Subcutaneous abdominal adipose tissue (tissue), 5 donors: ENCODE measurements around the gene ATP9B.

ENCODE experiments used
- H3K27ac ChIP-seq: one replicate; pipeline ENCODE4 v1.7.0; 2013; ENCODE audit warnings: low read depth, mild to moderate bottlenecking, inconsistent platforms, low read length, moderate library complexity
- H3K27me3 ChIP-seq, 5 donors: one replicate each; pipeline ENCODE4 v1.7.0; 2013; ENCODE audit warnings: low read length in 5 of 5, inconsistent platforms in 1 of 5; ENCODE audit not compliant: control insufficient read depth in 5 of 5, insufficient read depth in 4 of 5
- H3K36me3 ChIP-seq, 5 donors: one replicate each; pipeline ENCODE4 v1.7.0; 2013; ENCODE audit warnings: low read length in 5 of 5; ENCODE audit not compliant: control insufficient read depth in 5 of 5, insufficient read depth in 5 of 5
- H3K4me1 ChIP-seq, 5 donors: one replicate each; pipeline ENCODE4 v1.7.0; 2013; ENCODE audit warnings: low read length in 5 of 5, mild to moderate bottlenecking in 3 of 5, moderate library complexity in 1 of 5; ENCODE audit not compliant: control insufficient read depth in 5 of 5, insufficient read depth in 5 of 5
- H3K4me3 ChIP-seq, 5 donors: one replicate each; pipeline ENCODE4 v1.7.0; 2013; ENCODE audit warnings: low read length in 5 of 5, low read depth in 1 of 5
- H3K9ac ChIP-seq, 5 donors: one replicate each; pipeline ENCODE4 v1.7.0; 2013; ENCODE audit warnings: low read length in 5 of 5, mild to moderate bottlenecking in 4 of 5, moderate library complexity in 3 of 5
- H3K9me3 ChIP-seq, 5 donors: one replicate each; pipeline ENCODE4 v1.7.0; 2013; ENCODE audit warnings: low read length in 5 of 5; ENCODE audit not compliant: control insufficient read depth in 5 of 5
- donor health status: healthy.
- donor health status: healthy.
- donor health status: healthy.
- donor health status: healthy.
- donor health status: healthy.

Gene ATP9B

GRCh38 chr18:79204889-79205807 is 136.0 kb downstream of the ATP9B start:
- H3K4me1 ChIP-seq: peaks cover 0 to under 1% (median 0%) of the 10 kb centered on the region in 5 donors
- H3K27me3 ChIP-seq: no peaks in the 10 kb centered on the region
- no peaks in the 10 kb centered on the region for H3K9me3 ChIP-seq
- no peak overlapping the region for H3K27ac ChIP-seq
- no peak overlapping the region for H3K4me3 ChIP-seq
- peaks cover 0 to 21% (median 19%) of the 10 kb centered on the region in 5 donors for H3K36me3 ChIP-seq
- H3K9ac ChIP-seq: no peak overlapping the region

- peaks cover 0 to 23% (median 19%) of the 10 kb centered on the region in 5 donors for H3K36me3 ChIP-seq
- H3K9ac ChIP-seq: no peak overlapping the region
- H3K4me3 ChIP-seq: no peak overlapping the region
- peaks cover 0 to 5% (median 0%) of the 10 kb centered on the region in 5 donors for H3K4me1 ChIP-seq
- no peaks in the 10 kb centered on the region for H3K9me3 ChIP-seq
- H3K27me3 ChIP-seq: no peaks in the 10 kb centered on the region
- H3K27ac ChIP-seq: no peak overlapping the region
Measured at GRCh38 chr18:79206444-79206843, 137.2 kb downstream of the ATP9B start.

GRCh38 chr18:79208906-79209305 is 139.7 kb downstream of the ATP9B start:
- no peak overlapping the region for H3K27ac ChIP-seq
- H3K9me3 ChIP-seq: no peaks in the 10 kb centered on the region
- H3K4me1 ChIP-seq: peaks cover 0 to 5% (median 0%) of the 10 kb centered on the region in 5 donors
- no peaks in the 10 kb centered on the region for H3K27me3 ChIP-seq
- peaks cover 0 to 23% (median 19%) of the 10 kb centered on the region in 5 donors for H3K36me3 ChIP-seq
- H3K9ac ChIP-seq: no peak overlapping the region
- H3K4me3 ChIP-seq: no peak overlapping the region

GRCh38 chr18:79210002-79210910 is 141.1 kb downstream of the ATP9B start:
- Histone ChIP-seq H3K27ac (no peak overlapping the region), H3K4me1 (peaks cover 0 to 5% (median 0%) of the 10 kb centered on the region in 5 donors), H3K4me3 (no peak overlapping the region), H3K27me3 (no peaks in the 10 kb centered on the region), H3K9ac (peak overlapping the region in 1 of 5 donors; percentile 12), H3K36me3 (peaks cover 0 to 23% (median 19%) of the 10 kb centered on the region in 5 donors), H3K9me3 (no peaks in the 10 kb centered on the region)

GRCh38 chr18:79211844-79212243 is 142.7 kb downstream of the ATP9B start:
- no peak overlapping the region for H3K27ac ChIP-seq

GRCh38 chr18:79214056-79214455 is 144.9 kb downstream of the ATP9B start:
- H3K27ac ChIP-seq: no peak overlapping the region
- H3K9ac ChIP-seq: no peak overlapping the region
- H3K9me3 ChIP-seq: no peaks in the 10 kb centered on the region
- no peaks in the 10 kb centered on the region for H3K27me3 ChIP-seq
- peaks cover 0 to 11% (median 0%) of the 10 kb centered on the region in 5 donors for H3K4me1 ChIP-seq
- no peak overlapping the region for H3K4me3 ChIP-seq
- peaks cover 0 to 10% (median 6%) of the 10 kb centered on the region in 5 donors for H3K36me3 ChIP-seq

More at GRCh38 chr18:79211844-79212243, 142.7 kb downstream of the ATP9B start:
- peaks cover 0 to 5% (median 0%) of the 10 kb centered on the region in 5 donors for H3K4me1 ChIP-seq
- H3K9ac ChIP-seq: no peak overlapping the region
- H3K4me3 ChIP-seq: no peak overlapping the region
- no peaks in the 10 kb centered on the region for H3K9me3 ChIP-seq
- H3K36me3 ChIP-seq: peaks cover 0 to 20% (median 17%) of the 10 kb centered on the region in 5 donors
- no peaks in the 10 kb centered on the region for H3K27me3 ChIP-seq

GRCh38 chr18:79216176-79216575 is 147.0 kb downstream of the ATP9B start:
- Histone ChIP-seq H3K4me1 (peaks cover 0 to 7% (median 0%) of the 10 kb centered on the region in 5 donors), H3K9ac (no peak overlapping the region), H3K36me3 (peaks cover 0 to 15% (median 6%) of the 10 kb centered on the region in 5 donors), H3K4me3 (no peak overlapping the region), H3K27me3 (no peaks in the 10 kb centered on the region), H3K9me3 (no peaks in the 10 kb centered on the region), H3K27ac (no peak overlapping the region)

GRCh38 chr18:79217979-79218604 is 148.9 kb downstream of the ATP9B start:
- Histone ChIP-seq H3K27me3 (no peaks in the 10 kb centered on the region), H3K9ac (no peak overlapping the region), H3K4me1 (peaks cover 0 to 7% (median 0%) of the 10 kb centered on the region in 5 donors), H3K27ac (no peak overlapping the region), H3K36me3 (peaks cover 0 to 17% (median 6%) of the 10 kb centered on the region in 5 donors), H3K9me3 (no peaks in the 10 kb centered on the region), H3K4me3 (no peak overlapping the region)

GRCh38 chr18:79218605-79219190 is 149.5 kb downstream of the ATP9B start:
- Histone ChIP-seq H3K27ac (no peak overlapping the region), H3K9ac (no peak overlapping the region), H3K36me3 (peaks cover 0 to 17% (median 6%) of the 10 kb centered on the region in 5 donors), H3K27me3 (no peaks in the 10 kb centered on the region), H3K4me1 (peaks cover 0 to 7% (median 0%) of the 10 kb centered on the region in 5 donors), H3K9me3 (no peaks in the 10 kb centered on the region), H3K4me3 (no peak overlapping the region)
